CD4-positive, alpha-beta T cell treated with Interleukin-15 for 1 hour (primary cell): Measurements from ENCODE around the gene FBXL16.

Experiments
- DNase-seq: peaks from one replicate; pipeline ENCODE4 v3.0.0-alpha.2; 2020

The FBXL16 gene

GRCh38 chr16:722835-723633 is 17.4 kb upstream of the FBXL16 start:
- DNase-seq = no peak

GRCh38 chr16:721765-722540 is 16.4 kb upstream of the FBXL16 start:
- no peak for DNase-seq

GRCh38 chr16:720990-721764 is 15.6 kb upstream of the FBXL16 start, which contains the start of gene ANTKMT:
ANTKMT (plus strand) TSS chr16:721146; CDS start chr16:721275, 129 bp downstream.
- peak; percentile 85 for DNase-seq

- DNase-seq = no peak
Measured at GRCh38 chr16:720447-720989, 14.9 kb upstream of the FBXL16 start.

GRCh38 chr16:719815-720446 is 14.3 kb upstream of the FBXL16 start:
- no peak for DNase-seq

GRCh38 chr16:718922-719321 is 13.3 kb upstream of the FBXL16 start:
- DNase-seq = no peak

GRCh38 chr16:718389-718788 is 12.8 kb upstream of the FBXL16 start:
- no peak for DNase-seq

GRCh38 chr16:717450-718245 is 12.0 kb upstream of the FBXL16 start:
- DNase-seq = no peak

GRCh38 chr16:716768-717325 is 11.2 kb upstream of the FBXL16 start:
- no peak for DNase-seq

GRCh38 chr16:716200-716568 is 10.6 kb upstream of the FBXL16 start:
- DNase-seq = no peak

- DNase-seq = no peak
Measured at GRCh38 chr16:715477-716199, 10.0 kb upstream of the FBXL16 start.

- peak; percentile 85 for DNase-seq
Measured at GRCh38 chr16:714558-715476, 9.2 kb upstream of the FBXL16 start, which contains the start of gene METRN. METRN (plus strand) TSS chr16:715118; CDS start chr16:715290, 172 bp downstream.

- no peak for DNase-seq
Measured at GRCh38 chr16:714079-714478, 8.5 kb upstream of the FBXL16 start.

GRCh38 chr16:712740-713250 is 7.2 kb upstream of the FBXL16 start:
- DNase-seq = peak; percentile 41

- DNase-seq = peak; percentile 78
Measured at GRCh38 chr16:711548-712320, 6.1 kb upstream of the FBXL16 start.

GRCh38 chr16:711084-711483 is 5.5 kb upstream of the FBXL16 start:
- no peak for DNase-seq

GRCh38 chr16:710500-711075 is 5.0 kb upstream of the FBXL16 start:
- DNase-seq = no peak
